IMR-90 (cell line): ENCODE results near the gene GNB1L.

Source experiments
- BHLHE40 ChIP-seq: fragments of 150-350 bp; IDR thresholded peaks from 2 replicates; pipeline ENCODE4 v1.6.1; 2016; ENCODE audit warnings: mild to moderate bottlenecking, low read depth, low read length
- CEBPB ChIP-seq: IDR thresholded peaks from 2 replicates; pipeline ENCODE4 v1.6.1; 2012; ENCODE audit warnings: low read depth, low read length, improper control_type of control experiment
- CHD1 ChIP-seq: IDR thresholded peaks from 2 replicates; pipeline ENCODE4 v1.6.1; 2012; ENCODE audit warnings: low read depth, low read length, improper control_type of control experiment
- MAFK ChIP-seq: IDR thresholded peaks from 2 replicates; pipeline ENCODE4 v1.6.1; 2012; ENCODE audit warnings: low read depth, low read length, improper control_type of control experiment
- MAZ ChIP-seq: IDR thresholded peaks from 2 replicates; pipeline ENCODE4 v1.6.1; 2012; ENCODE audit warnings: low read depth, mild to moderate bottlenecking, low read length, improper control_type of control experiment, moderate library complexity, borderline replicate concordance
- MXI1 ChIP-seq: IDR thresholded peaks from 2 replicates; pipeline ENCODE4 v1.6.1; 2012; ENCODE audit warnings: low read depth, mild to moderate bottlenecking, low read length, moderate library complexity, borderline replicate concordance
- NFE2L2 ChIP-seq: fragments of 150-350 bp; IDR thresholded peaks from 2 replicates; pipeline ENCODE4 v1.6.1; 2016; ENCODE audit warnings: low read depth, mild to moderate bottlenecking, low read length
- POLR2A ChIP-seq: IDR thresholded peaks from 2 replicates; pipeline ENCODE4 v1.6.1; 2012; ENCODE audit warnings: mild to moderate bottlenecking, low read depth, low read length
- RAD21 ChIP-seq: IDR thresholded peaks from 2 replicates; pipeline ENCODE4 v1.6.1; 2012; ENCODE audit warnings: low read length, improper control_type of control experiment
- RFX5 ChIP-seq: IDR thresholded peaks from 2 replicates; pipeline ENCODE4 v1.8.0; 2012; ENCODE audit warnings: low read depth, mild to moderate bottlenecking, low read length, moderate library complexity
- SMC3 ChIP-seq: fragments of 150-350 bp; IDR thresholded peaks from 2 replicates; pipeline ENCODE4 v1.6.1; 2016; ENCODE audit warnings: low read depth, mild to moderate bottlenecking, antibody characterized with exemption, low read length, moderate library complexity
- TF ChIP-seq, protein P1 (sequence below): conservative IDR thresholded peaks from 2 replicates; pipeline ENCODE4 v1.5.1; 2012; ENCODE audit warnings: mild to moderate bottlenecking, low read depth, low read length, improper control_type of control experiment
- TF ChIP-seq, protein P2 (sequence below): fragments of 150-350 bp; IDR thresholded peaks from 2 replicates; pipeline ENCODE4 v1.6.1; 2016; ENCODE audit warnings: low read depth, mild to moderate bottlenecking, low read length, moderate library complexity, borderline replicate concordance
- TF ChIP-seq, protein P3 (sequence below): fragments of 150-350 bp; IDR thresholded peaks from 2 replicates; pipeline ENCODE4 v1.6.1; 2017; ENCODE audit warnings: mild to moderate bottlenecking, antibody characterized with exemption, low read length, low read depth

DNA sequence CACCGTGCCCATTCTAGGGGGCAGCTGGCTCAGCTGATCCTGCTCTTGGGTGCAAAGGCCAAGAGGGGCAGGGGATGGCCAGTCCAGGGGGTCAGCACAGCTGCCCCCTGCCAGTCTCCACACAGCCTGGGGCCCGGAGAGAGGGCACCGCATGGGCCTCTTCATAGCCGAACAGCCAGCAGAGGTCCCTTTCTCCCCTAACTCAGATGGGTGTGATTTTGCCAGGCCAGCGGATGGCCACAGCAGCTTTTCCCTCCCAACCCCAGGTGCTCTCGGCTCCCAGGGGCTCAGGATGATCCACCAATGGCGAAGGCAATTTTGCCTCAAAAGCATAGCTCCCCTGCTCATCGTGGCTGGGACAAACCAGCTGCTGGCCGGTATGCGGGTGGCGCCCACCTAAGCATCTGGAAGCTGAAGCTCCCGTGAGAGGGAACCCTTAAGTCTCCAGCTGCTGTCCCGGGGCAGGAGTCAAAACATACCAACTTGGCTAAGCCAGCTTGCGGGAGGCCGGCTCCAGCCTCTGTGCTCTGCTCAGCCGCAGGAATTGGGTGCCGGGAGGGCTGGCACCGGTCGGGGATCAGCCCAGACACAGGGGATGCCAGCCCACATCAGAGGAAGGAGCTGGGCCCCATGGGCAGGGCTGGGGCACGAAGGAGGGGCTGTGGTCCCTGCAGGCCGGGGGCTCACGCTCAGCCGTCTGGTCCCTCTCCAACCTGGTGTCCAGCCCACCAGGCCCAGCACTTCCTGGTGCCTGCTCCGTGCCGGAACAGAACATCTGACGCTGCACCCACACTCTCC, 30.5 kb upstream of the GNB1L start:
- TF ChIP-seq, protein P1, sequence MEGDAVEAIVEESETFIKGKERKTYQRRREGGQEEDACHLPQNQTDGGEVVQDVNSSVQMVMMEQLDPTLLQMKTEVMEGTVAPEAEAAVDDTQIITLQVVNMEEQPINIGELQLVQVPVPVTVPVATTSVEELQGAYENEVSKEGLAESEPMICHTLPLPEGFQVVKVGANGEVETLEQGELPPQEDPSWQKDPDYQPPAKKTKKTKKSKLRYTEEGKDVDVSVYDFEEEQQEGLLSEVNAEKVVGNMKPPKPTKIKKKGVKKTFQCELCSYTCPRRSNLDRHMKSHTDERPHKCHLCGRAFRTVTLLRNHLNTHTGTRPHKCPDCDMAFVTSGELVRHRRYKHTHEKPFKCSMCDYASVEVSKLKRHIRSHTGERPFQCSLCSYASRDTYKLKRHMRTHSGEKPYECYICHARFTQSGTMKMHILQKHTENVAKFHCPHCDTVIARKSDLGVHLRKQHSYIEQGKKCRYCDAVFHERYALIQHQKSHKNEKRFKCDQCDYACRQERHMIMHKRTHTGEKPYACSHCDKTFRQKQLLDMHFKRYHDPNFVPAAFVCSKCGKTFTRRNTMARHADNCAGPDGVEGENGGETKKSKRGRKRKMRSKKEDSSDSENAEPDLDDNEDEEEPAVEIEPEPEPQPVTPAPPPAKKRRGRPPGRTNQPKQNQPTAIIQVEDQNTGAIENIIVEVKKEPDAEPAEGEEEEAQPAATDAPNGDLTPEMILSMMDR = no peak
- TF ChIP-seq SMC3 (no peak), CHD1 (no peak), CEBPB (no peak), RAD21 (no peak), POLR2A (no peak), RFX5 (no peak), MAFK (no peak), MAZ (no peak), NFE2L2 (no peak), MXI1 (no peak), BHLHE40 (no peak)
- TF ChIP-seq, protein P2, sequence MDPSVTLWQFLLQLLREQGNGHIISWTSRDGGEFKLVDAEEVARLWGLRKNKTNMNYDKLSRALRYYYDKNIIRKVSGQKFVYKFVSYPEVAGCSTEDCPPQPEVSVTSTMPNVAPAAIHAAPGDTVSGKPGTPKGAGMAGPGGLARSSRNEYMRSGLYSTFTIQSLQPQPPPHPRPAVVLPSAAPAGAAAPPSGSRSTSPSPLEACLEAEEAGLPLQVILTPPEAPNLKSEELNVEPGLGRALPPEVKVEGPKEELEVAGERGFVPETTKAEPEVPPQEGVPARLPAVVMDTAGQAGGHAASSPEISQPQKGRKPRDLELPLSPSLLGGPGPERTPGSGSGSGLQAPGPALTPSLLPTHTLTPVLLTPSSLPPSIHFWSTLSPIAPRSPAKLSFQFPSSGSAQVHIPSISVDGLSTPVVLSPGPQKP = no peak
- TF ChIP-seq, protein P3, sequence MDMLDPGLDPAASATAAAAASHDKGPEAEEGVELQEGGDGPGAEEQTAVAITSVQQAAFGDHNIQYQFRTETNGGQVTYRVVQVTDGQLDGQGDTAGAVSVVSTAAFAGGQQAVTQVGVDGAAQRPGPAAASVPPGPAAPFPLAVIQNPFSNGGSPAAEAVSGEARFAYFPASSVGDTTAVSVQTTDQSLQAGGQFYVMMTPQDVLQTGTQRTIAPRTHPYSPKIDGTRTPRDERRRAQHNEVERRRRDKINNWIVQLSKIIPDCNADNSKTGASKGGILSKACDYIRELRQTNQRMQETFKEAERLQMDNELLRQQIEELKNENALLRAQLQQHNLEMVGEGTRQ = no peak
